ENCODE measurements around the gene CDC45. TPM values are rescaled to one million over a fixed set of nuclear protein-coding genes. Genes with fewer than 3 reads are reported as not detected.

Gene CDC45
- total and polyA plus RNA-seq, 2 of the 13 experiments (the other 11 are each of a cell fraction or from before 2014, with no cell fraction given), result 14.4 to 36.3 TPM

DNA sequence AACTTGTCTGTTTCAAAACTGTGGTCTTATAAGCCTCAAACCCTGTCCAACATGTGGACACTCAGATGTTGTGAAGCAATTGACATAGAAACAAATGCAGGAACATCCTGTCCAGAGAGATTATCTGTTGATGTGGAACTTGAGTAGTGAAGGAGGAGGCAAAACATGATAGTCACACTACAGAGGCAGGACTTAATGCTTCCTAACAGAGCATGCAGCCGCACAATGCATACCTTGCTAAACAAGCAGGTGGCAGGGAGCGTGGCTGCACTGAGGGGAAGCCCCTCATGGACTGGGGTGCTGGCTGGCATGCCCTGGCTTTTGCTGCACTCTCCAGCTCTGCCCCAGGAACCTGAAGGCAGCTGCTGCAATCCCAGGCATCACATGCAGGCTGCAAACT is 37.6 kb upstream of the CDC45 start:
- Histone ChIP-seq H3K4me1 (ENCODE audit: insufficient read depth, low read length) (peaks cover 23% of the 10 kb centered on the region), H3K27ac (ENCODE audit: extremely low read length, insufficient read depth, low read length) (no peak overlapping the region), H3K9ac (ENCODE audit: insufficient read depth, low read depth, low read length) (no peak overlapping the region), H3K9me3 (ENCODE audit: low read length) (no peaks in the 10 kb centered on the region), H4K20me1 (ENCODE audit: insufficient read depth, low read length) (no peaks in the 10 kb centered on the region), H3K79me2 (ENCODE audit: insufficient read depth, low read length) (peaks cover 35% of the 10 kb centered on the region), H2AFZ (ENCODE audit: low read length) (no peak overlapping the region), H3K36me3 (replicated peaks in 1 of 2; ENCODE audit: control insufficient read depth in 1 of 2, insufficient read depth in 2 of 2, low read length in 2 of 2) (peaks cover 8 to 34% of the 10 kb centered on the region in 2 experiments), H3K4me2 (ENCODE audit: low read depth, low read length) (no peak overlapping the region), H3K4me3 (replicated peaks in 1 of 3; ENCODE audit: insufficient read depth in 1 of 3, low read depth in 2 of 3, low read length in 3 of 3) (no peak overlapping the region), H3K27me3 (ENCODE audit: control insufficient read depth in 1 of 2, insufficient read depth in 2 of 2, low read length in 2 of 2) (no peaks in the 10 kb centered on the region; a peak in 1 of 5 replicates)
- DNase-seq (ENCODE audit: low spot score) (no peak), FAIRE-seq (no peak), ATAC-seq (no peak)
- POLR2A ChIA-PET, result no interaction called here
- no TSS peak for BruUV-seq (replicated peaks)
- intact Hi-C loops (cut with micrococcal nuclease; ENCODE audit: unreplicated experiment) (no loop called here), in situ Hi-C loops (cut with HindIII; ENCODE audit: extremely low pct_ligation_motif_present, low pct_unique_long_range_greater_than_20kb) (no loop called here)
- WGBS (ENCODE audit: low lambda C conversion rate), result 71% methylated on average over 1 of the region's 2 CpGs
- CTCF ChIA-PET (ENCODE audit: low intra/inter-chr PET ratio, low total read pairs), result no interaction called here
- TF ChIP-seq, protein P1, sequence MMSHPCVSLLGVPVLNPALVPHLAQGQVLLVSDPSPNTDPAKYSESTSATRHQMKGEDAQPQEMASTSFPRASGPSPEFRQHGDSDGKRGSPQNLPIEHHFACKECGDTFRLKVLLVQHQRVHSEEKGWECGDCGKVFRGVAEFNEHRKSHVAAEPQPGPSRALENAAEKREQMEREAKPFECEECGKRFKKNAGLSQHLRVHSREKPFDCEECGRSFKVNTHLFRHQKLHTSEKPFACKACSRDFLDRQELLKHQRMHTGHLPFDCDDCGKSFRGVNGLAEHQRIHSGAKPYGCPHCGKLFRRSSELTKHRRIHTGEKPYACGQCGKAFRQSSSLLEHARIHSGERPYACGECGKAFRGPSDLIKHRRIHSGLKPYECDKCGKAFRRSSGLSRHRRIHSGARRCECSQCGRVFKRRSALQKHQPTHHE (CRISPR knock-in tag; IDR thresholded peaks at IDR 0.05; ENCODE audit: borderline replicate concordance), result no peak
- TF ChIP-seq POLR2AphosphoS5 (IDR thresholded peaks at IDR 0.05; ENCODE audit: low read depth, low read length), result 0 out of 2 replicates have a peak, but pooled peaks have one; percentile 16

DNA sequence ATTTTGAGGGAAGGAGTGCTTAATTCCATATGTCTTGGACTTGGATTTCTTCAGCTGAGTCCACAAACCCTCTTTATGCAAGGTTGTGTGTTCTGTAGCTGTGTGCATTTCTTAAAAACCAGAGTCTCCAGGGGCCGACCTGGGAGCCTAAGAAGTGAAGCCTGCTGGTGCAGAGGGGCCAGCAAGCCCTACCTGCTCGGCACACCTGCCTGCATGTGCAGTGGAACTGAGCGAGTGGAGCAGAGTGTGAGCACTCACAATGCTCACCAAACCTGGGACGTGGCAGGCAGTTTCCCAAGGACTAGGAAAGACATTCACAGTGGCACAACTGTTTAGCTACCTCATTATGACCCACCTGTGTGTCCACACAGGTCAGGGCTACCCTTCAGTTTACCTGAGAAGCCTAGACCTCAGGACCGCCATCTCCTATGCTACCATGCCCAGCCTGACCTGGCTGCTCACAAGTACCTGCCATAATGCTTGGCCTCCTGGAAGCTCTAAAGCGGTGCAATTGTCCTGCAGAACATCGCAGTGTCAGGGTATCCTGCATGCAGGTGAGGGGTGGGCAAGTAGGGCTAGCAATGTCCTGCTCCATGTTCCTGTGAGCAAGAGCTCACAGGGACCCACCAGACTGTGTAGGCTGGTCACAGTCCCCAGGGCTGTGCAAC is 36.0 kb upstream of the CDC45 start:
- no peak for DNase-seq (ENCODE audit: low spot score)
- no CpG with 5 or more reads among the region's 7 CpGs for WGBS (ENCODE audit: low lambda C conversion rate)
- Histone ChIP-seq H3K79me2 (ENCODE audit: insufficient read depth, low read length) (peaks cover 39% of the 10 kb centered on the region), H3K4me2 (ENCODE audit: low read depth, low read length) (no peak overlapping the region), H2AFZ (ENCODE audit: low read length) (no peak overlapping the region), H3K4me3 (replicated peaks in 1 of 3; ENCODE audit: insufficient read depth in 1 of 3, low read depth in 2 of 3, low read length in 3 of 3) (no peak overlapping the region), H3K36me3 (replicated peaks in 1 of 2; ENCODE audit: control insufficient read depth in 1 of 2, insufficient read depth in 2 of 2, low read length in 2 of 2) (peaks cover 8 to 31% of the 10 kb centered on the region in 2 experiments; a peak in 4 of 5 replicates), H3K4me1 (ENCODE audit: insufficient read depth, low read length) (peaks cover 32% of the 10 kb centered on the region), H4K20me1 (ENCODE audit: insufficient read depth, low read length) (no peaks in the 10 kb centered on the region), H3K9ac (ENCODE audit: insufficient read depth, low read depth, low read length) (no peak overlapping the region), H3K9me3 (ENCODE audit: low read length) (no peaks in the 10 kb centered on the region), H3K27ac (ENCODE audit: extremely low read length, insufficient read depth, low read length) (no peak overlapping the region), H3K27me3 (ENCODE audit: control insufficient read depth in 1 of 2, insufficient read depth in 2 of 2, low read length in 2 of 2) (no peaks in the 10 kb centered on the region; a peak in 1 of 5 replicates)
- in situ Hi-C loops (cut with HindIII; ENCODE audit: extremely low pct_ligation_motif_present, low pct_unique_long_range_greater_than_20kb) (no loop called here), intact Hi-C loops (cut with micrococcal nuclease; ENCODE audit: unreplicated experiment) (no loop called here)
- CTCF ChIA-PET (ENCODE audit: low intra/inter-chr PET ratio, low total read pairs), result no interaction called here
- no peak for FAIRE-seq
- no peak for ATAC-seq
- POLR2A ChIA-PET, result no interaction called here
- no TSS peak for BruUV-seq (replicated peaks)
- TF ChIP-seq ZNF670 (CRISPR knock-in tag; IDR thresholded peaks at IDR 0.05; ENCODE audit: borderline replicate concordance), result no peak
- TF ChIP-seq, protein P2, sequence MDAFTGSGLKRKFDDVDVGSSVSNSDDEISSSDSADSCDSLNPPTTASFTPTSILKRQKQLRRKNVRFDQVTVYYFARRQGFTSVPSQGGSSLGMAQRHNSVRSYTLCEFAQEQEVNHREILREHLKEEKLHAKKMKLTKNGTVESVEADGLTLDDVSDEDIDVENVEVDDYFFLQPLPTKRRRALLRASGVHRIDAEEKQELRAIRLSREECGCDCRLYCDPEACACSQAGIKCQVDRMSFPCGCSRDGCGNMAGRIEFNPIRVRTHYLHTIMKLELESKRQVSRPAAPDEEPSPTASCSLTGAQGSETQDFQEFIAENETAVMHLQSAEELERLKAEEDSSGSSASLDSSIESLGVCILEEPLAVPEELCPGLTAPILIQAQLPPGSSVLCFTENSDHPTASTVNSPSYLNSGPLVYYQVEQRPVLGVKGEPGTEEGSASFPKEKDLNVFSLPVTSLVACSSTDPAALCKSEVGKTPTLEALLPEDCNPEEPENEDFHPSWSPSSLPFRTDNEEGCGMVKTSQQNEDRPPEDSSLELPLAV (CRISPR knock-in tag; conservative IDR thresholded peaks at IDR 0.05; ENCODE audit: low read depth), result no peak
- no peak for TF ChIP-seq KAT7 (CRISPR knock-in tag; IDR thresholded peaks at IDR 0.05; ENCODE audit: borderline replicate concordance)
- TF ChIP-seq BRD4 (CRISPR knock-in tag; IDR thresholded peaks at IDR 0.05), result no peak
- no peak for TF ChIP-seq PPARG (CRISPR knock-in tag; conservative IDR thresholded peaks at IDR 0.05)
- TF ChIP-seq, protein P3, sequence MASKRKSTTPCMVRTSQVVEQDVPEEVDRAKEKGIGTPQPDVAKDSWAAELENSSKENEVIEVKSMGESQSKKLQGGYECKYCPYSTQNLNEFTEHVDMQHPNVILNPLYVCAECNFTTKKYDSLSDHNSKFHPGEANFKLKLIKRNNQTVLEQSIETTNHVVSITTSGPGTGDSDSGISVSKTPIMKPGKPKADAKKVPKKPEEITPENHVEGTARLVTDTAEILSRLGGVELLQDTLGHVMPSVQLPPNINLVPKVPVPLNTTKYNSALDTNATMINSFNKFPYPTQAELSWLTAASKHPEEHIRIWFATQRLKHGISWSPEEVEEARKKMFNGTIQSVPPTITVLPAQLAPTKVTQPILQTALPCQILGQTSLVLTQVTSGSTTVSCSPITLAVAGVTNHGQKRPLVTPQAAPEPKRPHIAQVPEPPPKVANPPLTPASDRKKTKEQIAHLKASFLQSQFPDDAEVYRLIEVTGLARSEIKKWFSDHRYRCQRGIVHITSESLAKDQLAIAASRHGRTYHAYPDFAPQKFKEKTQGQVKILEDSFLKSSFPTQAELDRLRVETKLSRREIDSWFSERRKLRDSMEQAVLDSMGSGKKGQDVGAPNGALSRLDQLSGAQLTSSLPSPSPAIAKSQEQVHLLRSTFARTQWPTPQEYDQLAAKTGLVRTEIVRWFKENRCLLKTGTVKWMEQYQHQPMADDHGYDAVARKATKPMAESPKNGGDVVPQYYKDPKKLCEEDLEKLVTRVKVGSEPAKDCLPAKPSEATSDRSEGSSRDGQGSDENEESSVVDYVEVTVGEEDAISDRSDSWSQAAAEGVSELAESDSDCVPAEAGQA (IDR thresholded peaks at IDR 0.05; ENCODE audit: low read depth), result no peak
- TF ChIP-seq, protein P3 (CRISPR knock-in tag; IDR thresholded peaks at IDR 0.05; ENCODE audit: borderline replicate concordance), result no peak

All from HepG2 (cell line).